C4-2B (cell line): Measurements from ENCODE around the gene C9orf43.

ENCODE experiments used
- CTCF ChIP-seq: fragments of 450-650 bp; conservative IDR thresholded peaks from 2 replicates; pipeline ENCODE4 v1.5.1; 2017; ENCODE audit warnings: mild to moderate bottlenecking
- ZFX ChIP-seq: fragments of 450-650 bp; IDR thresholded peaks from 2 replicates; pipeline ENCODE4 v1.6.1; 2017

DNA sequence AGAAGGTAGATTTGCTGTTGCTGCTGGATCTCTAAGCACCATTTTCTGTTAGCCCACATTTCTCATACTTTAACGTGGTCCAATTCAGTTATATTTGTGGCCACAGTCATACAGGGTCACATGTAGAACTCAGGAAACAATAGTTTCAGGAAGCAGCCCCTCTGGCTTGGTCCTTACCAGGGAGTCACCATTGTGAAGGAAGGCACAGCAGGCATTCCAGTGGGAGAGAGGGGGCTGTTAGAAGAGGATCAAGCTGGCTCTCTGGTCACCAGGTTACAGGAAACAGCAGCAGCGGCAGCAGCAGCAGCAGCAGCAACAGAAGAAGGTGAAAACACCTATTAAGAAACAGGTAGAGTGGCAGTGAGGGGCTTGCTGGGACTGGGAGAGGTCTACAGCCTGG is 14.5 kb downstream of the C9orf43 start:
- no peak for TF ChIP-seq CTCF
- TF ChIP-seq ZFX, result no peak
